Endothelial cell of umbilical vein (primary cell): Measurements from ENCODE around the gene TNRC6B. TPM values are rescaled to one million over a fixed set of nuclear protein-coding genes. Genes with fewer than 3 reads are reported as not detected.

ENCODE experiments used
- BruUV-seq: library from RNA; stranded (reverse); fragments of 400-500 nt; replicated peaks from 2 replicates; lab custom pipeline; 2021; lab: Mats Ljungman, UMichigan
- CTCF ChIA-PET: fragments of 300-600, 350-600 bp; sonication (Branson Sonifier 250); formaldehyde crosslinking; loops from one replicate; lab custom pipeline; 2021; ENCODE audit warnings: antibody characterized with exemption, inconsistent platforms; lab: Charles Lee
- POLR2A ChIA-PET: fragments of 300-600, 350-600 bp; sonication (Branson Sonifier 250); formaldehyde crosslinking; loops from one replicate; lab custom pipeline; 2021; ENCODE audit warnings: antibody characterized with exemption, inconsistent platforms; lab: Charles Lee
- DNase-seq: peaks from one replicate; pipeline ENCODE4 v3.0.0-alpha.2; 2011; ENCODE audit warnings: low read depth, low spot score
- FAIRE-seq: peaks from 2 replicates; lab custom pipeline; 2011; peaks lifted over from hg19 to GRCh38; lab: Jason Lieb, UNC
- H2AFZ ChIP-seq: 2 replicates; pipeline ENCODE4 v1.6.0; 2012; ENCODE audit warnings: low read depth, low read length, control low read depth, inconsistent platforms
- H3K27ac ChIP-seq: 2 replicates; pipeline ENCODE4 v1.5.1; 2011; ENCODE audit warnings: low read depth, mild to moderate bottlenecking, control low read depth, low read length, moderate library complexity; ENCODE audit not compliant: insufficient read depth
- H3K27me3 ChIP-seq, 2 experiments: 2 replicates each; pipeline versions ENCODE4 v1.6.0 to v1.6.1; 2011; ENCODE audit warnings: low read length in 2 of 2, mixed read lengths in 1 of 2; ENCODE audit not compliant: control insufficient read depth in 2 of 2, insufficient read depth in 2 of 2
- H3K36me3 ChIP-seq, 2 experiments: 2 replicates in 1 of 2; 3 replicates in 1 of 2; pipeline ENCODE4 v1.5.1; 2011; ENCODE audit warnings: low read length in 2 of 2, mild to moderate bottlenecking in 1 of 2, moderate library complexity in 1 of 2; ENCODE audit not compliant: control insufficient read depth in 2 of 2, insufficient read depth in 2 of 2; ENCODE audit errors: extremely low read depth in 1 of 2
- H3K4me1 ChIP-seq: 3 replicates; pipeline ENCODE4 v1.5.1; 2011; ENCODE audit warnings: mild to moderate bottlenecking, low read length; ENCODE audit not compliant: control insufficient read depth, insufficient read depth; ENCODE audit errors: extremely low read depth
- H3K4me2 ChIP-seq: 2 replicates; pipeline ENCODE4 v1.6.1; 2011; ENCODE audit warnings: low read length, control low read depth, mixed read lengths; ENCODE audit not compliant: insufficient read depth
- H3K4me3 ChIP-seq, 3 experiments: fragments of 200-600 bp in 1 of 3; sonication (generic), shearing (Covaris generic) in 1 of 3; replicated peaks in 1 of 3; 2 replicates each; pipeline ENCODE4 v1.5.1; 2011 to 2016; ENCODE audit warnings: control low read depth in 3 of 3, low read length in 3 of 3, mild to moderate bottlenecking in 2 of 3, inconsistent platforms in 1 of 3, low read depth in 1 of 3, moderate library complexity in 1 of 3; ENCODE audit not compliant: insufficient read depth in 1 of 3
- H3K79me2 ChIP-seq: 2 replicates; pipeline ENCODE4 v1.6.0; 2012; ENCODE audit warnings: low read length, inconsistent platforms; ENCODE audit not compliant: control insufficient read depth, insufficient read depth
- H3K9ac ChIP-seq: replicated peaks from 2 replicates; pipeline ENCODE3; 2011; ENCODE audit warnings: low read length, control low read depth; ENCODE audit not compliant: insufficient read depth; ENCODE audit errors: extremely low read depth
- H3K9me1 ChIP-seq: replicated peaks from 3 replicates; pipeline ENCODE4 v1.6.0; 2011; ENCODE audit warnings: mild to moderate bottlenecking, low read length; ENCODE audit not compliant: control insufficient read depth, insufficient read depth; ENCODE audit errors: extremely low read depth
- H3K9me3 ChIP-seq: replicated peaks from 2 replicates; pipeline ENCODE4 v1.5.1; 2012; ENCODE audit warnings: low read length, inconsistent platforms; ENCODE audit not compliant: control insufficient read depth, insufficient read depth
- H4K20me1 ChIP-seq: replicated peaks from 2 replicates; pipeline ENCODE3; 2011; ENCODE audit warnings: mild to moderate bottlenecking, low read length; ENCODE audit not compliant: control insufficient read depth, insufficient read depth; ENCODE audit errors: extremely low read depth
- CTCF ChIP-seq, 2 donors: IDR thresholded peaks; 1 replicate in 1 of 2; 2 replicates in 1 of 2; pipeline ENCODE4 v1.5.1; 2011; ENCODE audit warnings: low read length in 2 of 2, mild to moderate bottlenecking in 2 of 2, moderate library complexity in 2 of 2, control low read depth in 1 of 2, inconsistent platforms in 1 of 2, low read depth in 1 of 2; ENCODE audit not compliant: insufficient read depth in 1 of 2; ENCODE audit errors: extremely low read depth in 1 of 2
- EZH2 ChIP-seq: IDR thresholded peaks from 2 replicates; pipeline ENCODE4 v1.6.1; 2012; ENCODE audit warnings: borderline replicate concordance, low read depth, mild to moderate bottlenecking, moderate library complexity, low read length, inconsistent platforms; ENCODE audit not compliant: severe bottlenecking
- FOS ChIP-seq: IDR thresholded peaks from 2 replicates; pipeline ENCODE4 v1.6.1; 2011; ENCODE audit warnings: mild to moderate bottlenecking, low read length, moderate library complexity, borderline replicate concordance; ENCODE audit not compliant: insufficient read depth
- GATA2 ChIP-seq: IDR thresholded peaks from 2 replicates; pipeline ENCODE4 v1.7.0; 2011; ENCODE audit warnings: low read depth, mild to moderate bottlenecking, moderate library complexity, mixed read lengths, low read length; ENCODE audit not compliant: insufficient read length, insufficient read depth
- JUN ChIP-seq: IDR thresholded peaks from 2 replicates; pipeline ENCODE4 v1.6.1; 2011; ENCODE audit warnings: borderline replicate concordance, low read depth; ENCODE audit not compliant: insufficient read length, insufficient read depth
- MAX ChIP-seq: IDR thresholded peaks from 2 replicates; pipeline ENCODE4 v1.6.1; 2011; ENCODE audit not compliant: insufficient read depth, insufficient read length
- MYC ChIP-seq: IDR thresholded peaks from one replicate; pipeline ENCODE4 v1.6.1; 2011; ENCODE audit warnings: mild to moderate bottlenecking, low read depth, low read length
- POLR2A ChIP-seq: IDR thresholded peaks from 2 replicates; pipeline ENCODE4 v1.6.1; 2012; ENCODE audit warnings: low read depth, mild to moderate bottlenecking, control low read depth, low read length
- POLR2AphosphoS5 ChIP-seq: IDR thresholded peaks from 2 replicates; pipeline ENCODE4 v1.6.1; 2012; ENCODE audit warnings: low read depth, mild to moderate bottlenecking, control low read depth, low read length, moderate library complexity; ENCODE audit not compliant: insufficient read depth
- dilution Hi-C: fragments of 300-500 bp; cut with MboI; formaldehyde crosslinking; loops from one replicate; pipeline ENCODE4 v1.15.0; 2019; ENCODE audit warnings: low sequenced_read_pairs; ENCODE audit not compliant: extremely low pct_ligation_motif_present
- intact Hi-C: fragments of 100-400 bp; cut with micrococcal nuclease; formaldehyde crosslinking; loops from one replicate; pipeline ENCODE4 v1.10.0; 2022
- polyA plus RNA-seq, 4 experiments: library from polyadenylated mRNA; depleted of rRNA in 3 of 4; stranded (reverse) in 3 of 4; unstranded in 1 of 4; fragments of >200 nt; gene quantifications; 2 replicates each; pipeline versions ENCODE4 v1.2.1 to v1.2.3, GENCODE V29; 2011 to 2012; ENCODE audit warnings: missing spikeins in 1 of 4
- total RNA-seq: library from RNA; stranded (reverse); gene quantifications from 2 replicates; pipeline ENCODE4 v1.2.3, GENCODE V29; 2021

TNRC6B gene
- total and polyA plus RNA-seq, 2 donors (not counting 3 experiments of a cell fraction or from before 2014, with no cell fraction given): 10.6 to 37.2 TPM

- peaks cover 0 to 12% of the 10 kb centered on the region in 2 experiments for H3K36me3 ChIP-seq
- H3K9ac ChIP-seq: no peak overlapping the region
- H3K9me1 ChIP-seq: no peaks in the 10 kb centered on the region
- dilution Hi-C loops: no loop called here
- no peaks in the 10 kb centered on the region for H4K20me1 ChIP-seq
- CTCF ChIA-PET: interaction anchor here (1.1 kb wide), 1 partner anchor 9 kb away, joined by 4 read pairs; no protein-coding TSS in a partner anchor
- H3K9me3 ChIP-seq: no peaks in the 10 kb centered on the region
- no peak overlapping the region for H2AFZ ChIP-seq
- no TSS peak for BruUV-seq
- intact Hi-C loops: no loop called here
- POLR2A ChIA-PET: interaction anchor here (0.7 kb wide), 1 partner anchor 81 kb away, joined by 3 read pairs; no protein-coding TSS in a partner anchor
- H3K4me2 ChIP-seq: no peak overlapping the region
- H3K79me2 ChIP-seq: no peaks in the 10 kb centered on the region
- no peak overlapping the region for H3K27ac ChIP-seq
- H3K4me3 ChIP-seq: no peak overlapping the region
- peaks cover 5% of the 10 kb centered on the region for H3K4me1 ChIP-seq
- TF ChIP-seq EZH2 (no peak), JUN (no peak), MAX (no peak), POLR2A (no peak), FOS (no peak), CTCF (IDR thresholded peaks at IDR 0.05; ENCODE audit: extremely low read depth in 1 of 2, insufficient read depth in 1 of 2, low read depth in 1 of 2, low read length in 2 of 2) (no peak), POLR2AphosphoS5 (no peak), GATA2 (no peak), MYC (no peak)
- no peaks in the 10 kb centered on the region for H3K27me3 ChIP-seq
- DNase-seq (no peak), FAIRE-seq (no peak)
Measured at GRCh38 chr22:40294696-40295095, 117.0 kb downstream of the TNRC6B start.
